ENCODE results near the gene LMO4.

DNA sequence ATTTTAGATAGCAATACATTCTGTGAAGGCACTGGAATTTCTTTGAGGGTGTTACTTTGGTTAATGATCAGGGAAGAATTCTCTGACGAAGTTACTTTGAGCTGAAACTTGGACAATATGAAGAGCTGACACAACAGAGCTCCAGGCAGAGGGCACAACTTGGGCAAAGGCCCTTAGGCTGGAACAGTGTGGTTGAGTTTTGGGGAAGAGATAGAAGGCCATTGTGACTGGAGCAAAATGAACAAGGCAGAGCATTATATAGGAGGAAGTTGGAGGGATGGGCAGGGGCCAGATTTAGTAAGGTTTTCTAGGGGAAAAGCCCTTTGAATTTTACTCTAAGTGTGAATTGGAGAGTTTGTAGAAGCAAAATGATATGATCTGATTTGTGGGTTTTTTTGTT, 30.9 kb downstream of the LMO4 start:
- TF ChIP-seq POLR2A (IDR thresholded peaks at IDR 0.05) = no peak
- TF ChIP-seq, protein P1, sequence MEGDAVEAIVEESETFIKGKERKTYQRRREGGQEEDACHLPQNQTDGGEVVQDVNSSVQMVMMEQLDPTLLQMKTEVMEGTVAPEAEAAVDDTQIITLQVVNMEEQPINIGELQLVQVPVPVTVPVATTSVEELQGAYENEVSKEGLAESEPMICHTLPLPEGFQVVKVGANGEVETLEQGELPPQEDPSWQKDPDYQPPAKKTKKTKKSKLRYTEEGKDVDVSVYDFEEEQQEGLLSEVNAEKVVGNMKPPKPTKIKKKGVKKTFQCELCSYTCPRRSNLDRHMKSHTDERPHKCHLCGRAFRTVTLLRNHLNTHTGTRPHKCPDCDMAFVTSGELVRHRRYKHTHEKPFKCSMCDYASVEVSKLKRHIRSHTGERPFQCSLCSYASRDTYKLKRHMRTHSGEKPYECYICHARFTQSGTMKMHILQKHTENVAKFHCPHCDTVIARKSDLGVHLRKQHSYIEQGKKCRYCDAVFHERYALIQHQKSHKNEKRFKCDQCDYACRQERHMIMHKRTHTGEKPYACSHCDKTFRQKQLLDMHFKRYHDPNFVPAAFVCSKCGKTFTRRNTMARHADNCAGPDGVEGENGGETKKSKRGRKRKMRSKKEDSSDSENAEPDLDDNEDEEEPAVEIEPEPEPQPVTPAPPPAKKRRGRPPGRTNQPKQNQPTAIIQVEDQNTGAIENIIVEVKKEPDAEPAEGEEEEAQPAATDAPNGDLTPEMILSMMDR (IDR thresholded peaks at IDR 0.05) = no peak

Data from uterus (tissue), 2 donors.